Fibroblast of skin of right quadriceps (primary cell): ENCODE results near the gene NAA80.
"Not testable (repeated sequence)": the region's sequence is repeated elsewhere in the genome, so short reads cannot be mapped to it uniquely, and the experiment has no call there.

Experiments used
- DNase-seq: peaks from one replicate; pipeline ENCODE4 v3.0.0-alpha.2; 2013

Gene NAA80

GRCh38 chr3:50268703-50269451 lies 30.3 kb downstream of the NAA80 start, which contains the start of gene SEMA3B:
Gene SEMA3B, plus strand, starts transcription at chr3:50269147. Its CDS starts 94 bp downstream, at chr3:50269241.
- DNase-seq: no peak

GRCh38 chr3:50268276-50268675 lies 30.9 kb downstream of the NAA80 start:
- no peak for DNase-seq

- no peak for DNase-seq
Observed at GRCh38 chr3:50267280-50267913, 31.8 kb downstream of the NAA80 start.

- DNase-seq: no peak
Observed at GRCh38 chr3:50266836-50267235, 32.4 kb downstream of the NAA80 start.

GRCh38 chr3:50266017-50266416 lies 33.2 kb downstream of the NAA80 start:
- no peak for DNase-seq

- no peak for DNase-seq
Observed at GRCh38 chr3:50265571-50265970, 33.6 kb downstream of the NAA80 start.

- no peak for DNase-seq
Observed at GRCh38 chr3:50264964-50265485, 34.2 kb downstream of the NAA80 start.

GRCh38 chr3:50264383-50264963 lies 34.7 kb downstream of the NAA80 start:
- DNase-seq: peak; percentile 98

- no peak for DNase-seq
Observed at GRCh38 chr3:50263478-50264382, 35.5 kb downstream of the NAA80 start.

GRCh38 chr3:50262778-50263177 lies 36.4 kb downstream of the NAA80 start:
- no peak for DNase-seq

GRCh38 chr3:50262200-50262599 lies 37.0 kb downstream of the NAA80 start:
- DNase-seq: not testable (repeated sequence)

- no peak for DNase-seq
Observed at GRCh38 chr3:50261505-50261904, 37.7 kb downstream of the NAA80 start.

- no peak for DNase-seq
Observed at GRCh38 chr3:50260942-50261441, 38.2 kb downstream of the NAA80 start.

GRCh38 chr3:50260027-50260941 lies 38.9 kb downstream of the NAA80 start:
- DNase-seq: peak; percentile 84

- no peak for DNase-seq
Observed at GRCh38 chr3:50259432-50260026, 39.7 kb downstream of the NAA80 start.

- DNase-seq: no peak
Observed at GRCh38 chr3:50258979-50259378, 40.2 kb downstream of the NAA80 start.

- DNase-seq: no peak
Observed at GRCh38 chr3:50258029-50258680, 41.0 kb downstream of the NAA80 start.

- DNase-seq: no peak
Observed at GRCh38 chr3:50256978-50257890, 42.0 kb downstream of the NAA80 start.

- no peak for DNase-seq
Observed at GRCh38 chr3:50255251-50255615, 44.0 kb downstream of the NAA80 start.
